Panc1 (cell line): ENCODE results near the gene SUZ12. TPM values are rescaled to one million over a fixed set of nuclear protein-coding genes. Genes with fewer than 3 reads are reported as not detected.
"Not testable (repeated sequence)": the region's sequence is repeated elsewhere in the genome, so short reads cannot be mapped to it uniquely, and the experiment has no call there.

Experiments
- ATAC-seq: fragments of 200-7000 bp; cut with Tn5 transposase; 2 replicates; pipeline ENCODE4 v1.9.1; 2020; ENCODE audit warnings: mild to moderate bottlenecking, moderate library complexity
- BruUV-seq: library from RNA; stranded (reverse); fragments of 400-500 nt; replicated peaks from 2 replicates; lab custom pipeline; 2021; lab: Mats Ljungman, UMichigan
- CTCF ChIA-PET: fragments of 300-600 bp; sonication (Branson Sonifier 250); formaldehyde crosslinking; loops from one replicate; lab custom pipeline; 2022; ENCODE audit warnings: antibody characterized with exemption; lab: Charles Lee
- POLR2A ChIA-PET: fragments of 300-600 bp; sonication (Branson Sonifier 250); formaldehyde crosslinking; loops from one replicate; lab custom pipeline; 2022; ENCODE audit warnings: antibody characterized with exemption; lab: Charles Lee
- DNase-seq: peaks from one replicate; pipeline ENCODE4 v3.0.0-alpha.2; 2010; ENCODE audit warnings: low read depth, low spot score
- H3K27ac ChIP-seq: 2 replicates; pipeline ENCODE4 v1.5.1; 2011; ENCODE audit warnings: mild to moderate bottlenecking, low read length, inconsistent platforms
- H3K27me3 ChIP-seq: fragments of 200-500 bp; sonication (Bioruptor generic); 2 replicates; pipeline ENCODE4 v1.6.0; 2014; ENCODE audit warnings: low read length, inconsistent platforms; ENCODE audit not compliant: control insufficient read depth, insufficient read depth
- H3K36me3 ChIP-seq: fragments of 200-500 bp; sonication (Bioruptor generic); 2 replicates; pipeline ENCODE4 v1.5.1; 2014; ENCODE audit warnings: inconsistent platforms, mild to moderate bottlenecking, low read length, moderate library complexity; ENCODE audit not compliant: control insufficient read depth, insufficient read depth
- H3K4me1 ChIP-seq: 2 replicates; pipeline ENCODE4 v1.5.1; 2011; ENCODE audit warnings: inconsistent platforms, mild to moderate bottlenecking, low read length, moderate library complexity; ENCODE audit not compliant: control insufficient read depth, insufficient read depth
- H3K4me3 ChIP-seq, 2 experiments: 2 replicates each; pipeline ENCODE4 v1.5.1; 2011 to 2012; ENCODE audit warnings: low read depth in 2 of 2, low read length in 2 of 2, mild to moderate bottlenecking in 2 of 2, inconsistent platforms in 1 of 2, moderate library complexity in 1 of 2
- H3K9me3 ChIP-seq: fragments of 200-500 bp; sonication (Bioruptor generic); 2 replicates; pipeline ENCODE4 v1.5.1; 2014; ENCODE audit warnings: low read depth, mild to moderate bottlenecking, inconsistent platforms, low read length, moderate library complexity; ENCODE audit not compliant: control insufficient read depth, insufficient read depth
- POLR2AphosphoS5 ChIP-seq: IDR thresholded peaks from 2 replicates; pipeline ENCODE4 v1.6.1; 2012; ENCODE audit warnings: mild to moderate bottlenecking, low read depth, low read length, moderate library complexity
- SIN3A ChIP-seq: IDR thresholded peaks from 2 replicates; pipeline ENCODE4 v1.6.1; 2012; ENCODE audit warnings: low read depth, mild to moderate bottlenecking, low read length, moderate library complexity, borderline replicate concordance; ENCODE audit not compliant: insufficient read depth
- TCF7L2 ChIP-seq: IDR thresholded peaks from 2 replicates; pipeline ENCODE4 v1.6.1; 2011; ENCODE audit warnings: mild to moderate bottlenecking, low read depth, low read length, inconsistent platforms
- in situ Hi-C: cut with HindIII; loops from 2 replicates; pipeline ENCODE4 v1.10.0; 2016; ENCODE audit warnings: low sequenced_read_pairs, low pct_unique_long_range_greater_than_20kb
- intact Hi-C: fragments of 100-400 bp; cut with micrococcal nuclease; formaldehyde crosslinking; loops from one replicate; pipeline ENCODE4 v1.10.0; 2022; ENCODE audit not compliant: unreplicated experiment
- total RNA-seq: library from RNA; stranded (reverse); gene quantifications from one replicate; pipeline ENCODE4 v1.2.1, GENCODE V29; 2021; ENCODE audit not compliant: unreplicated experiment
- TF ChIP-seq, protein P1 (sequence below): fragments of 450-650 bp; IDR thresholded peaks from 2 replicates; pipeline ENCODE4 v1.5.1; 2017; ENCODE audit warnings: mild to moderate bottlenecking
- TF ChIP-seq, protein P2 (sequence below), 2 experiments: IDR thresholded peaks; 2 replicates each; pipeline ENCODE4 v1.6.1; 2011 to 2012; ENCODE audit warnings: low read depth in 2 of 2, control low read depth in 1 of 2, low read length in 1 of 2, mild to moderate bottlenecking in 1 of 2, moderate library complexity in 1 of 2; ENCODE audit not compliant: insufficient read depth in 1 of 2

SUZ12 gene
- total RNA-seq, 1 experiment from 2014 or later = 68.3 TPM

DNA sequence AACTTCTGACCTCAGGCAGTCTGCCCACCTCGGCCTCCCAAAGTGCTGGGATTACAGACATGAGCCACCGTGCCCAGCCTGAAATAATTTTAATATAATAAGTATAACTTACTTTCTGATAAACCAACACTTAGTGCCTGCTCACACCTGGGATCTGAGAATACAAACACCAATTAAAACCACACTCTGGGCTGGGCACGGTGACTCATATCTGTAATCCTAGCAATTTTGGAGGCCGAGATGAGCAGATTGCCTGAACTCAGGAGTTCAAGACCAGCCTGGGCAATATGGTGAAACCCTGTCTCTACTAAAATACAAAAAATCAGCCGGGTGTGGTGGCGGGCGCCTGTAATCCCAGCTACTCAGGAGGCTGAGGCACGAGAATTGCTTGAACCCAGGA is 55.0 kb downstream of the SUZ12 start:
- POLR2A ChIA-PET = not testable (repeated sequence)

DNA sequence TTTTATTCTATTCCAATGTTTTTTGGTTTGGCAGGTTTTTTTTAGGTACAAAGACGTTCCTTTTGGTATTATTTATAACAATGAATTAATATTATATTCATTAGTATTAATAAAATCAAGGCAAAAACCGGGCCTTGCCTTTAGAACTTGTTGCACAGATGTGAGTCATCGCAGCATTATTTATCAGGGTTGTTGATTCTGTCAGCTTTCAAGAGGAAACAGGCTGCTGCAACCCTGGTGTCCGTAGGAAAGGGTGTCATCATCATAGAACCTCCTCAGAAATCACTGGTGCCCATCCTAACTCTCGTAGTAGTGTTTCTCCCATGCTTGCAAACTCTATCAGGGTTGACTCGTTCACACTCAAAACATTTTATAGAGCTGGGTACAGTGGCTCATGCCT is 60.2 kb downstream of the SUZ12 start:
- Histone ChIP-seq H3K27ac (no peak overlapping the region), H3K9me3 (no peaks in the 10 kb centered on the region), H3K36me3 (peaks cover 67% of the 10 kb centered on the region), H3K27me3 (no peaks in the 10 kb centered on the region), H3K4me1 (no peaks in the 10 kb centered on the region), H3K4me3 (no peak overlapping the region)
- ATAC-seq = no peak
- in situ Hi-C loops (no loop called here), intact Hi-C loops (no loop called here)
- TF ChIP-seq, protein P1, sequence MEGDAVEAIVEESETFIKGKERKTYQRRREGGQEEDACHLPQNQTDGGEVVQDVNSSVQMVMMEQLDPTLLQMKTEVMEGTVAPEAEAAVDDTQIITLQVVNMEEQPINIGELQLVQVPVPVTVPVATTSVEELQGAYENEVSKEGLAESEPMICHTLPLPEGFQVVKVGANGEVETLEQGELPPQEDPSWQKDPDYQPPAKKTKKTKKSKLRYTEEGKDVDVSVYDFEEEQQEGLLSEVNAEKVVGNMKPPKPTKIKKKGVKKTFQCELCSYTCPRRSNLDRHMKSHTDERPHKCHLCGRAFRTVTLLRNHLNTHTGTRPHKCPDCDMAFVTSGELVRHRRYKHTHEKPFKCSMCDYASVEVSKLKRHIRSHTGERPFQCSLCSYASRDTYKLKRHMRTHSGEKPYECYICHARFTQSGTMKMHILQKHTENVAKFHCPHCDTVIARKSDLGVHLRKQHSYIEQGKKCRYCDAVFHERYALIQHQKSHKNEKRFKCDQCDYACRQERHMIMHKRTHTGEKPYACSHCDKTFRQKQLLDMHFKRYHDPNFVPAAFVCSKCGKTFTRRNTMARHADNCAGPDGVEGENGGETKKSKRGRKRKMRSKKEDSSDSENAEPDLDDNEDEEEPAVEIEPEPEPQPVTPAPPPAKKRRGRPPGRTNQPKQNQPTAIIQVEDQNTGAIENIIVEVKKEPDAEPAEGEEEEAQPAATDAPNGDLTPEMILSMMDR = no peak
- TF ChIP-seq, protein P2, sequence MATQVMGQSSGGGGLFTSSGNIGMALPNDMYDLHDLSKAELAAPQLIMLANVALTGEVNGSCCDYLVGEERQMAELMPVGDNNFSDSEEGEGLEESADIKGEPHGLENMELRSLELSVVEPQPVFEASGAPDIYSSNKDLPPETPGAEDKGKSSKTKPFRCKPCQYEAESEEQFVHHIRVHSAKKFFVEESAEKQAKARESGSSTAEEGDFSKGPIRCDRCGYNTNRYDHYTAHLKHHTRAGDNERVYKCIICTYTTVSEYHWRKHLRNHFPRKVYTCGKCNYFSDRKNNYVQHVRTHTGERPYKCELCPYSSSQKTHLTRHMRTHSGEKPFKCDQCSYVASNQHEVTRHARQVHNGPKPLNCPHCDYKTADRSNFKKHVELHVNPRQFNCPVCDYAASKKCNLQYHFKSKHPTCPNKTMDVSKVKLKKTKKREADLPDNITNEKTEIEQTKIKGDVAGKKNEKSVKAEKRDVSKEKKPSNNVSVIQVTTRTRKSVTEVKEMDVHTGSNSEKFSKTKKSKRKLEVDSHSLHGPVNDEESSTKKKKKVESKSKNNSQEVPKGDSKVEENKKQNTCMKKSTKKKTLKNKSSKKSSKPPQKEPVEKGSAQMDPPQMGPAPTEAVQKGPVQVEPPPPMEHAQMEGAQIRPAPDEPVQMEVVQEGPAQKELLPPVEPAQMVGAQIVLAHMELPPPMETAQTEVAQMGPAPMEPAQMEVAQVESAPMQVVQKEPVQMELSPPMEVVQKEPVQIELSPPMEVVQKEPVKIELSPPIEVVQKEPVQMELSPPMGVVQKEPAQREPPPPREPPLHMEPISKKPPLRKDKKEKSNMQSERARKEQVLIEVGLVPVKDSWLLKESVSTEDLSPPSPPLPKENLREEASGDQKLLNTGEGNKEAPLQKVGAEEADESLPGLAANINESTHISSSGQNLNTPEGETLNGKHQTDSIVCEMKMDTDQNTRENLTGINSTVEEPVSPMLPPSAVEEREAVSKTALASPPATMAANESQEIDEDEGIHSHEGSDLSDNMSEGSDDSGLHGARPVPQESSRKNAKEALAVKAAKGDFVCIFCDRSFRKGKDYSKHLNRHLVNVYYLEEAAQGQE (IDR thresholded peaks at IDR 0.05; ENCODE audit: insufficient read depth in 1 of 2, low read depth in 2 of 2, low read length in 1 of 2) = no peak
- TF ChIP-seq SIN3A = no peak
- no peak for TF ChIP-seq TCF7L2
- no peak for TF ChIP-seq POLR2AphosphoS5
- no TSS peak for BruUV-seq
- DNase-seq = no peak
- CTCF ChIA-PET = no interaction called here
- POLR2A ChIA-PET = interaction anchor here (0.5 kb wide), 1 partner anchor 55 kb away, joined by 4 read pairs; no protein-coding TSS in a partner anchor

More for the DNA sequence above, 55.0 kb downstream of the SUZ12 start:
- BruUV-seq, ATAC-seq, DNase-seq, H3K4me1 ChIP-seq, intact Hi-C loops, CTCF ChIA-PET, H3K9me3 ChIP-seq, H3K27me3 ChIP-seq, H3K27ac ChIP-seq, in situ Hi-C loops, H3K4me3 ChIP-seq: not testable (repeated sequence)
- H3K36me3 ChIP-seq = peaks cover 39% of the 10 kb centered on the region

DNA sequence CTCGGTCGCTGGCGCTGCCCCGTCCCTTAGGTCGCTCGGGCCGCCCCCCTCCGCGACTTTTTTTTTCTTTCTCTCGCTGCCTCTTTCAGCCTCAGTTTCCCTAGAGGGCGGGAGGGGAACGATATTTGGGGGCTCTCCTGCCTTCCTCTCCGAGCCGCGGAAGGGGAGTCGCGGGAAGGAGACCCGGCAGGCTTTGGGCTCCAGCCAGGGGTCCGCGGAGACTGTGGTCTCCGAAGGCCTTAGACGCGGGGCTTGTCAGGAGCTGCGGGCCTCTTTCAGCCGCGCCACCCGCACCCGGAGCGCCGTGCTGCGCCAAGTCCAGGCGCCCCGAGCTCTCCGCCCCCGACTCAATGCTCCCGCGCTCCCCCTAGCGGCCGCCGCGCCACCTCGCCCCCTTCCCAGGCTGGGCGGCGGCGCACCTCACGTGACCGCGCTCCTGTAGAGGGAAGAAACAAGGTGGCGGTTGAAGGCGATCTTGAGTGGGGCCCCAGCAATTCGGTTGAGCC is 70.2 kb downstream of the SUZ12 start, which contains the start of gene LRRC37B:
Gene LRRC37B (plus strand): TSS at position 427 of the 506 bp plus-strand sequence. CDS start 14,010 bp downstream, outside the sequence.
- in situ Hi-C loops = no loop called here
- no peaks in the 10 kb centered on the region for H3K9me3 ChIP-seq
- POLR2A ChIA-PET = no interaction called here
- peaks cover 5% of the 10 kb centered on the region for H3K4me1 ChIP-seq
- ATAC-seq = peak; percentile 96
- H3K27ac ChIP-seq = peak within 1 kb of the TSS; percentile 76
- BruUV-seq = no TSS peak
- intact Hi-C loops = loop anchor here (5.0 kb wide), 1 partner anchor 130 kb away; no protein-coding TSS in a partner anchor
- peak within 1 kb of the TSS; percentile 80 to 90 for H3K4me3 ChIP-seq
- DNase-seq = no peak
- H3K36me3 ChIP-seq = no peaks in the 10 kb centered on the region
- H3K27me3 ChIP-seq = no peaks in the 10 kb centered on the region
- TF ChIP-seq, protein P1 = peak; percentile 98
- TF ChIP-seq SIN3A = peak; percentile 80; the same call in 1 of the 2 replicates
- no peak for TF ChIP-seq TCF7L2
- TF ChIP-seq POLR2AphosphoS5 = peak; percentile 21; the same call in 1 of the 2 replicates
- TF ChIP-seq, protein P2 (IDR thresholded peaks at IDR 0.05; ENCODE audit: insufficient read depth in 1 of 2, low read depth in 2 of 2, low read length in 1 of 2) = no peak
- CTCF ChIA-PET = interaction anchor here (0.6 to 1.8 kb wide), 4 partner anchors 119 to 166 kb away, joined by 3 to 16 read pairs (median 5); no protein-coding TSS in a partner anchor
